ENCODE data around the gene SLC35G6.

GRCh38 chr17:7499161-7499560, 17.9 kb downstream of the SLC35G6 start:
- no peak for TF ChIP-seq CTCF (IDR thresholded peaks at IDR 0.05; ENCODE audit: low read depth, low read length)
- TF ChIP-seq EZH2phosphoT487 (IDR thresholded peaks at IDR 0.05; ENCODE audit: low read depth): no peak
